OCI-LY3 (cell line): Measurements from ENCODE around the gene RHOH.

ENCODE experiments used
- EZH2phosphoT487 ChIP-seq: fragments of 200-600 bp; shearing (Covaris generic); IDR thresholded peaks from 2 replicates; pipeline ENCODE4 v1.6.1; 2018; ENCODE audit warnings: antibody characterized with exemption, mixed run types, low read depth
- TF ChIP-seq, protein P1 (sequence below): fragments of 200-600, 300-600 bp; sonication (generic); IDR thresholded peaks from 2 replicates; pipeline ENCODE4 v1.5.1; 2014; ENCODE audit warnings: antibody characterized with exemption, low read length, low read depth

DNA sequence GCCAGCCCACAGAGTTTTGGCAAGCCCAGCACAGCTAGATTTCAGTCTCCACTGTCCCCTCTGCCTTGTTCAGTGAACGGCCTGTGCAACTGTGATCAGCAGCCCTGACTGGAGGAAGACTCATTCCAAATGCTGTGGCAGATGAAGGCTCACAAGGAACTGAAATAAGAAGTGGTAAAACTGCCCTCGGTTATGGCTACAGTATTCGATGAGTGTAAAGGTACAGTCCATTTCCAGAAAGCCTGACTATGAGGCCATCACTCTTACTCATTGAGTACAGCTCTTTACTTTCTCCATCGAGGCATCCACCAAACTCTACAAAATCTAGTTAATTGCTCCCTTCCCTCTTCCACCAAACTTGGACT is 69.1 kb downstream of the RHOH start:
- TF ChIP-seq, protein P1, sequence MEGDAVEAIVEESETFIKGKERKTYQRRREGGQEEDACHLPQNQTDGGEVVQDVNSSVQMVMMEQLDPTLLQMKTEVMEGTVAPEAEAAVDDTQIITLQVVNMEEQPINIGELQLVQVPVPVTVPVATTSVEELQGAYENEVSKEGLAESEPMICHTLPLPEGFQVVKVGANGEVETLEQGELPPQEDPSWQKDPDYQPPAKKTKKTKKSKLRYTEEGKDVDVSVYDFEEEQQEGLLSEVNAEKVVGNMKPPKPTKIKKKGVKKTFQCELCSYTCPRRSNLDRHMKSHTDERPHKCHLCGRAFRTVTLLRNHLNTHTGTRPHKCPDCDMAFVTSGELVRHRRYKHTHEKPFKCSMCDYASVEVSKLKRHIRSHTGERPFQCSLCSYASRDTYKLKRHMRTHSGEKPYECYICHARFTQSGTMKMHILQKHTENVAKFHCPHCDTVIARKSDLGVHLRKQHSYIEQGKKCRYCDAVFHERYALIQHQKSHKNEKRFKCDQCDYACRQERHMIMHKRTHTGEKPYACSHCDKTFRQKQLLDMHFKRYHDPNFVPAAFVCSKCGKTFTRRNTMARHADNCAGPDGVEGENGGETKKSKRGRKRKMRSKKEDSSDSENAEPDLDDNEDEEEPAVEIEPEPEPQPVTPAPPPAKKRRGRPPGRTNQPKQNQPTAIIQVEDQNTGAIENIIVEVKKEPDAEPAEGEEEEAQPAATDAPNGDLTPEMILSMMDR: no peak
- no peak for TF ChIP-seq EZH2phosphoT487
